PC-9 (cell line): ENCODE measurements around the gene GPR33.

Experiments
- EZH2 ChIP-seq: fragments of 200-600 bp; sonication (generic); IDR thresholded peaks from 2 replicates; pipeline ENCODE4 v1.8.0; 2017; ENCODE audit warnings: antibody characterized with exemption, low read depth
- TF ChIP-seq, protein P1 (sequence below): fragments of 200-600 bp; sonication (generic); conservative IDR thresholded peaks from 2 replicates; pipeline ENCODE4 v1.6.1; 2017; ENCODE audit warnings: mixed run types, antibody characterized with exemption, mild to moderate bottlenecking, moderate library complexity

DNA sequence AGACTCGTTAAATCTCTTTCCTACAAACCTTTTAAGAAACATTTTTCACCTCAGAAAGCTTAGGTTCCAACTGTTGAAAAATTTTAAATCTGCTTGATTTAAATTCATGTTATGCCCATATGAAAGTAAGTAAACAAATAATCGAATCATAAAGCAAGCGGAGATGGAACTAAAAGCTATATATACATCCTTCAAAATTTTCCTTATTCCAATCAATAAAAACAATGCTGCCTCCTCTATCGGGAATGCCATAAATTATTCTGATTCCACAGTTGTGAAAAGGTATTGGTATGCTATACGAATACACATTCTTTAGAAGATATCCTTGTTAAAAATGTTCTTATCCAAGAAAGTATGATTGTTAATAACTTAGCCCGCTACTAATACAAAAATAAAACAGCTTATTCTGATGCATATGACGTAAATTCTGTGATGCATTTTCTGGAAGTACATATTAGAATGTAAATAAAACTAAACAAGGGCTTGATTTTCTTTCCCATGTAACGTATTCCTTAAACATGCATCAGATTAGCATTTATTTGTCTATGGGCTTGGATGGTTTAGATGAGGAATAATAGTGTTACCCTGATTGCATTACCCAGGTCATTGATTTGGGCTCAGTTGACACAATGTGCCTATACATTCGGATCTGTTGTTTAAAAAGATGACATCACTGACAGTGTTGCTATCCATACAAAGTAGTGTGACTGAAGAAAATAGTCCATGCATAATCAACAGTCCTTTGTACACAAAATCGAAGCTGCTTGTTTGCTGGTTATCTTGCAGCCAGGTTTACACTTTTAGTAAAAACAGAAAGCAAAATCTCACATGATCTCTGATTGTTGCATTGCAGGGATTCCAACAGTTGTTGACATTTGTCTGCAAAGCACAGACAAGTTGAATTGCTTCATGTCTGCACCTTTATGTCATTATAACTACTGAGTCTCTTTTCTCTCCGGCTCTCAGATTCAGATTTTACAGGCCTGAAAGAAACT, 29.9 kb downstream of the GPR33 start:
- TF ChIP-seq, protein P1, sequence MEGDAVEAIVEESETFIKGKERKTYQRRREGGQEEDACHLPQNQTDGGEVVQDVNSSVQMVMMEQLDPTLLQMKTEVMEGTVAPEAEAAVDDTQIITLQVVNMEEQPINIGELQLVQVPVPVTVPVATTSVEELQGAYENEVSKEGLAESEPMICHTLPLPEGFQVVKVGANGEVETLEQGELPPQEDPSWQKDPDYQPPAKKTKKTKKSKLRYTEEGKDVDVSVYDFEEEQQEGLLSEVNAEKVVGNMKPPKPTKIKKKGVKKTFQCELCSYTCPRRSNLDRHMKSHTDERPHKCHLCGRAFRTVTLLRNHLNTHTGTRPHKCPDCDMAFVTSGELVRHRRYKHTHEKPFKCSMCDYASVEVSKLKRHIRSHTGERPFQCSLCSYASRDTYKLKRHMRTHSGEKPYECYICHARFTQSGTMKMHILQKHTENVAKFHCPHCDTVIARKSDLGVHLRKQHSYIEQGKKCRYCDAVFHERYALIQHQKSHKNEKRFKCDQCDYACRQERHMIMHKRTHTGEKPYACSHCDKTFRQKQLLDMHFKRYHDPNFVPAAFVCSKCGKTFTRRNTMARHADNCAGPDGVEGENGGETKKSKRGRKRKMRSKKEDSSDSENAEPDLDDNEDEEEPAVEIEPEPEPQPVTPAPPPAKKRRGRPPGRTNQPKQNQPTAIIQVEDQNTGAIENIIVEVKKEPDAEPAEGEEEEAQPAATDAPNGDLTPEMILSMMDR: no peak
- no peak for TF ChIP-seq EZH2
